HTR-8/SVneo (cell line): ENCODE measurements around the gene OR51F1.
"Not testable (repeated sequence)": the region's sequence is repeated elsewhere in the genome, so short reads cannot be mapped to it uniquely, and the experiment has no call there.

Experiments used
- DNase-seq: peaks from one replicate; pipeline ENCODE4 v3.0.0; 2011; ENCODE audit warnings: low spot score, mixed read lengths; ENCODE audit not compliant: insufficient read length
- FAIRE-seq: peaks from 2 replicates; lab custom pipeline; 2011; peaks lifted over from hg19 to GRCh38; lab: Jason Lieb, UNC

OR51F1 gene, protein sequence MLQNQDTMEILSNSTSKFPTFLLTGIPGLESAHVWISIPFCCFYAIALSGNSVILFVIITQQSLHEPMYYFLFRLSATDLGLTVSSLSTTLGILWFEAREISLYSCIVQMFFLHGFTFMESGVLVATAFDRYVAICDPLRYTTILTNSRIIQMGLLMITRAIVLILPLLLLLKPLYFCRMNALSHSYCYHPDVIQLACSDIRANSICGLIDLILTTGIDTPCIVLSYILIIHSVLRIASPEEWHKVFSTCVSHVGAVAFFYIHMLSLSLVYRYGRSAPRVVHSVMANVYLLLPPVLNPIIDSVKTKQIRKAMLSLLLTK

GRCh38 chr11:4769838-4770237, at the start of gene OR51F1:
TSS of gene OR51F1 (minus strand) at chr11:4769938. CDS start at chr11:4769938, 0 bp downstream.
- no peak for FAIRE-seq
- no peak for DNase-seq

GRCh38 chr11:4809246-4809645, 39.5 kb upstream of the OR51F1 start:
- no peak for FAIRE-seq
- DNase-seq, result no peak

GRCh38 chr11:4808476-4808875, 38.7 kb upstream of the OR51F1 start:
- FAIRE-seq (no peak), DNase-seq (no peak)

DNA sequence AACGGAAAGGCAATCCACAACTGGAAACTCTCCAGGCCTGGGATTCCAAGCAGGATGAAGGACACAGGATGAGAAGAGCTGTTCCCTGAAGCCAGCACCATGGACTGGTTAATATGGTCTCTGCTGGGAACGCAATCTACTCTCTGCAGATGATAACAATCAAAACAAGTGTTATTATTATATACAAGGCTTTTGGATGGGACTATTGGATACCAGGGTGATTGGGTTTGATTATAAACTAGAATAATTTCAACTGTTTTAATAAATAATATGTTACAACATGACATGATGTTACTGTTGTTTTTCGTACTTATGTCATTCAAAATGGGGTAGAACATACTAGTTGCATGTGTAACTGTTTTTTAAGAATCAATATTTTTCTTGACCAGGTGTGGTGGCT, 34.5 kb upstream of the OR51F1 start, which contains the start of gene OR52R1:
Gene OR52R1, minus strand, starts transcription at position 101 of the 400 bp plus-strand sequence. Its CDS starts 0 bp downstream, at position 101.
- DNase-seq (no peak), FAIRE-seq (no peak)

GRCh38 chr11:4801316-4801715, 31.6 kb upstream of the OR51F1 start:
- DNase-seq, FAIRE-seq: not testable (repeated sequence)

DNA sequence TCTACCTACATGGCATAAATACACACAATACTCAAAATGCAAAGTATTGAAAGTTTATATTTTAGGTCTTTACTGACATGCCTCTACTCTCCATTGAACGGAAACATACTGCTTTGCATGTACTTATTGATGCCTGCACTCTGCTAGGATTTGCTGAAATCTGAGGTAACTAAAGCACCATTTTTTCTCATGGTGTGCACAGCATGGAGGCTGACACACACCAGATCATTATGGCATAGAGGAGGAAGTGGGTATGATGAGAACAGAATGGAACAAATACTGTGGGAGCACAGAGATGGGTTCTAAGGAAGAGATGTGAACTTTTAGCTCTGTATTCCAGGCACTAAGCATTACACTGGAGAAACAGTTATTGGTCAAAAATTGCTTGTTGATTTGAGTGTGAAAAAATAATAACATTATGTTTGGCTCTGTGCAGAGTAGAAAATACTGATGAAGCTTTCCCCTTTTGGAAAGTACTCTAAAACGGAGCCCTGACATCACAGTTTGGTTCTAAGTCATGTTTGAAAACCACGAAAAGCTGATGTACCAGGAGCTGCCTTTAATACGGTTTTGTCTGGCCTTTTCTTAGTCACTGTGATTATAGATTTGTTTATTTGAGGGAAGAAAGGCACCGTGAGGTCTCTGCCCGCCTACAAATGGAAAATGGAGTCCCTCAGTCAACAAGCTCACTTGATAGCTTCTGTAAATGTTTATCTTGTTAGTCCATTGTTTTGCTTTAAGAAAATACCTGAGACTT, 28.9 kb upstream of the OR51F1 start:
- no peak for FAIRE-seq

GRCh38 chr11:4797206-4797605, 27.5 kb upstream of the OR51F1 start:
- FAIRE-seq (no peak), DNase-seq (no peak)

More for the DNA sequence above, 28.9 kb upstream of the OR51F1 start:
- no peak for DNase-seq

DNA sequence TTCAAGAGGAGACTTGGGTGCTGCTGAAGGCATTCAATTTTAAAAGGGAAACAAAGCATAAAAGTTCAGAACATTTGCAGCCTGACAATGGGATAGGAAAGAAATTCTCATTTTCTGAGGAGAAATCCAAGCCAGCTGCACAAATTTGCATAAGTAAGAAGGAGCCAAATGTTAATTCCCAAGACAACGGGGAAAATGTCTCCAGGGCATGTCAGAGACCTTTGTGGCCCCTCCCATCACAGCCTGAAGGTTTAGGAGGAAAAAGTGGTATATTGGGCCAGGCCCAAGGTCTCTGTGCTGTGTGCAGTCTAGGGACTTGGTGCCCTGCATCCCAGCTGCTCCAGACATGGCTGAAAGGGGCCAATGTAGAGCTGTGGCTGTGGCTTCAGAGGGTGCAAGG, 12.7 kb upstream of the OR51F1 start:
- DNase-seq (no peak), FAIRE-seq (no peak)

DNA sequence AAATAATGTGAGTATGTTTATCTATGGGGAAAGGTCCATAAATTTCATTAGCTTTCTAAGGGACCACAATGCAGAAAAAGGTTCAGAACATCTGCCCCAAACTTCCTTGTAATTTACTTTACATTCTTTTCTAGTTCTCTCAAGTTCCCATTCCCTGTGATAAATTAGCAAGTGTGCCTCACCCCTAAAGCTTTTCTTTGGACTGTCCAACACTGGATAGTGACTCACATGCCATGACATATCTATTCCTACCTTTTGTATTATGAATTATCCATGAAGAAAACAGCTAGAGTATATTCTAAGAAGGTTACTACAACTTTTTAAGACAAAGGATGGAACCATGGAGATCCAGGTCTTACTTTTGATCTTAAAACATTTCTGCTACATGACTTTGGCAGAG, 1.6 kb downstream of the OR51F1 start:
- no peak for DNase-seq
- no peak for FAIRE-seq

GRCh38 chr11:4766420-4767043, 3.2 kb downstream of the OR51F1 start:
- DNase-seq, result no peak
- FAIRE-seq, result no peak

DNA sequence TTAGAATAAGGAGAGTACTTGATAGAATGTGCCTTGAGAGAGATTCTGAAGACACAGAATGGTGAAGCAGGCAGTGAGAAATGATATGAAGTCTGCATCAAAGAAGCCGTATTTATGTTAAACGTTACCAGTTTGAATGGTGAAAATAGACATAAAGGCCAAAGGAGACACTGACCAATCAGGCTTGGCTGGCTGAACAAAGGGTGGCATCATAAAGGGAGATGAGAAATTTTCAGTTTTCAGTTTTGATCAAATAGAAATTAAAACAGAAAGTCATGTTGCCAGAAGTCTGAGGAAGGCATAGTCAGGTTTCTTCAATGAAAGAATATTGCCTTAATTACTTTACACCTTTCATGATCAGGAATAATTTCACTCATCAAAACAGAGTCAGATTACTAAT, 6.6 kb downstream of the OR51F1 start:
- no peak for DNase-seq
- no peak for FAIRE-seq

GRCh38 chr11:4751201-4751600, 18.5 kb downstream of the OR51F1 start:
- DNase-seq (no peak), FAIRE-seq (no peak)

- FAIRE-seq, result no peak
These were observed 21.3 kb downstream of the OR51F1 start for GRCh38 chr11:4748438-4748837.

GRCh38 chr11:4740735-4741134, 29.0 kb downstream of the OR51F1 start:
- DNase-seq (no peak), FAIRE-seq (no peak)

More at GRCh38 chr11:4748438-4748837, 21.3 kb downstream of the OR51F1 start:
- DNase-seq, result no peak

GRCh38 chr11:4727171-4727570, 42.6 kb downstream of the OR51F1 start:
- DNase-seq, result no peak
- FAIRE-seq, result no peak

GRCh38 chr11:4722616-4723534, 46.9 kb downstream of the OR51F1 start:
- FAIRE-seq, result peak; percentile 33
- DNase-seq, result not testable (repeated sequence)
